GM18951 (cell line): ENCODE data around the gene DGKE.

ENCODE experiments used
- POLR2A ChIP-seq: IDR thresholded peaks from 4 replicates; pipeline ENCODE4 v1.6.1; 2011; ENCODE audit warnings: mild to moderate bottlenecking; ENCODE audit not compliant: insufficient read length, insufficient read depth; ENCODE audit errors: extremely low read depth
- in situ Hi-C: fragments of 300-500 bp; cut with MboI; formaldehyde crosslinking; loops from one replicate; pipeline ENCODE4 v1.12.0; 2022; ENCODE audit warnings: low sequenced_read_pairs, mixed read lengths, inconsistent platforms; ENCODE audit not compliant: unreplicated experiment

The DGKE gene

DNA sequence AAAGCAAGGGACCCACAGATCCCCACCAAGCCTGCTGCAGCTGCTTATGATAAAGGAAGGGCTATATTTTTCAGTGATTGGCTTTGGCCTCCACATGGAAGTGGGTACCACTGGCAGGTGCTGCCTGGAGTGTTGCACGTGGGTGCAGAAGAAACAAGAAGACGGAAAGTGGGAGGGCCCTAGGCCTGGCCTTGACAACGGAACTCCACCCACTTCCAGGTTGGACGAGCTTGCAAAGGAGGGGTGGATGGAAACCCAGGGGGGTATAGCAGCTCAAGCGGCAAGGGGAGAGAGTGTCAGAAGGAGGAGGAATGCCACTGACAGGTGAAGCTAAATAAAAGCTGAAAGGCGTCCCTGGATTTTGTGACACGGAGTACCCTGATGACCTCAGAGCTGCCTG lies 59.6 kb downstream of the DGKE start:
- TF ChIP-seq POLR2A, result no peak

DNA sequence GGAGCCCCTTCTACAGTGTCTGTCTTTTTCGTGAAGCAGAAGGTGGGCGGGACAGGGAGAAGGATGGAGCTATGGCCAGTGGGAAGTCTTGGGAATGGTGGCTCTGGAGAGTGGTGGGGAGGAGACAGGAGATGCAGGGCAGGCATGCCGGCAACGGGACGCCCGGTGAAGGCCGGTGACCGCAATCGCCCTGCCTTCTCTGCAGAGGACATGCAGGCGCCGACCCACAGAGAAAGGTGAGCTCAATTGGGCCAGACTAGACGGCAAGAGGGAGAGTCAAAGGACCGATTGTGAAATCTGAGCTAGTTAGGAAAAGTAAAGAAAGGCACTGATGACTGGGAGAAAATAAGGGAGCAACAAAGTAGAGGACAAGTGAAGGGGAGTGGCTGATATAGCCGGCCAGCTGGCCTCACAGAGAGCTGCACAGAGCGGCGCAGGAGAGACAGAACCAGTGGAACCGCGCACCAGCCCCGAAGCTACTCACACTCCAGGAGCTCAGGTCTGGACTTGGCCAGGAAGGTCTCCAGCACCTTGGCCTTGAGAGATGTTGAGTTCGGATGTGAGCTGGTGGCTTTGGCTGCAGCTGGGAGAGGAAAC lies 61.0 kb downstream of the DGKE start:
- in situ Hi-C loops, result no loop called here
- no peak for TF ChIP-seq POLR2A

More for the DNA sequence above, 59.6 kb downstream of the DGKE start:
- in situ Hi-C loops, result no loop called here

DNA sequence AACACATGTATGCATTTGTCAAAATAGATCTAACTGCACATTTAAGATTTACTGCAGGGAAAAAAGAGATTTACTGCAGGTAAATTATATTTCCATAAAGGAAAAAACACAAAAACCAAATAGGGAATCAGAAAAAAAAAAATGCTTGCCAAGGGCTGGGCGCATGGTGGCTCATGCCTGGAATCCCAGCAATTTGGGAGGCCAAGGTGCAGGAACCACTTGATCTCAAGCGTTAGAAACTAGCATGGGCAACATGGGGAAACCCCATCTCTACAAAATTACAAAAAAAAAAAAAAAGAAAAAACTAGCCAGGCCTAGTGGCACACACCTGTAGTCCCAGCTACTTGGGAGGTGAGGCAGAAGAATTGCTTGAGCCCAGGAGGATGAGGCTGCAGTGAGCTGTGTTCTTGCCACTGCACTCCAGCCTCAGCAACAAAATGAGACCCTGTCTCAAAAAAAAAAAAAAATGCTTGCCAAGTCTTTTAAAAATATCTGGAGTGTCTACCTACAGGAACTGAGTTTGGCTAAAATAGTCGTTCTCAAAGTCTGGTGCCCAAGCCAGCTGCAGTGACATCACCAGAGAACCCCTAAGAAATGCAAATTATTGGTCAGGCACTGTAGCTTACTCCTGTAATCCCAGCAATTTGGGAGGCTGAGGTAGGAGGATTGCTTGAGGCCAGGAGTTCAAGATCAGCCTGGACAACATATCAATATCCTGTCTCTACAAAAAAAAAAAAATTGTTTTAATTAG lies 62.4 kb downstream of the DGKE start:
- in situ Hi-C loops, result no loop called here
- no peak for TF ChIP-seq POLR2A

DNA sequence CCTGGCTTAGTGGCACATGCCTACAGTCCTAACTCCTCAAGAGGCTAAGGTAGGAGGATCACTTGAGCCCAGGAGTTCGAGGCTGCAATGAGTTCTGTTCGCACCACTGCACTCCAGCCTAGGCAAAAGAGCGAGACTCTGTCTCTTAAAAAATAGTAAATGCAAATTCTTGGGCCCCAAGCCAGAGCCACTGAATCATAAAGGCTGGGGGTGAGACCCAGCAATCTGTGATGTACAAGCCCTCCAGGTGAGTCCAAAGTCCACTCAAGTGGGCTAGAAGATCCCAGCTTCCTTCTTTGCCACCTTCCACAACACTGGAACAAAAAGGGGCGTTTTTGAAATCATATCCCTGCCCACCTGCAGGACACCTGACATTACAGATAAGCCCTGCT lies 63.0 kb downstream of the DGKE start:
- in situ Hi-C loops, result no loop called here
- TF ChIP-seq POLR2A, result no peak

DNA sequence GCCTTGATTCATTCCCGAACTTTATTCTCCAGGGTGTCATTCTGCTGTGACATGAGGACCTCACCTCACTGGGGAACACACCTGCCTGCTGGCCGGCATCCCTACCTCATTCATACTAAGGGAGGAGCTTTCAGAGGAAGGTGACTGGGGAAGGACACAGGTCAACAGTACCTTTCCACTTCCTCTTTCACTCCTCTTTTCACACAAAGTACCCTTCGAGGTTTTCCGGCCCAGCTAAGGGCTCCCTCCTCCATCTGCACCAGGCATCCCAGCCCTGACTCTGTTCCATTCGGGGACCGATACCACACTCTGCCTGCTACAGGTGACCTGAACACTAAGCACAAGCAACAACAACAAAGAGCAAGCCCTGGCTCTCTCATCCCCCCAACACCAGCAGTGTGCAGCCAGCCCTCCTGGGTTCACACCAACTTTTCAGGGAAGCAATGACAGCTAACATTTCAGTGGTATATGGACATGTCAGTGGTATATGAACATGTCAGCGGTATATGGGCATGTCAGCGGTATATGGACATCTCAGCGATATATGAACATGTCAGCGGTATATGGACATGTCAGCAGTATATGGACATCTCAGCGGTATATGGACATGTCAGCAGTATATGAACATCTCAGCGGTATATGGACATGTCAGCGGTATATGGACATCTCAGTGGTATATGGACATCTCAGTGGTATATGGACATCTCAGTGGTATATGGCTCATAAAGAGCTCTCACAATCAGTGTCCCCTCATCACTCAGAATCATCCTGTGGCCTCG lies 63.9 kb downstream of the DGKE start:
- in situ Hi-C loops, result no loop called here
- TF ChIP-seq POLR2A, result no peak

DNA sequence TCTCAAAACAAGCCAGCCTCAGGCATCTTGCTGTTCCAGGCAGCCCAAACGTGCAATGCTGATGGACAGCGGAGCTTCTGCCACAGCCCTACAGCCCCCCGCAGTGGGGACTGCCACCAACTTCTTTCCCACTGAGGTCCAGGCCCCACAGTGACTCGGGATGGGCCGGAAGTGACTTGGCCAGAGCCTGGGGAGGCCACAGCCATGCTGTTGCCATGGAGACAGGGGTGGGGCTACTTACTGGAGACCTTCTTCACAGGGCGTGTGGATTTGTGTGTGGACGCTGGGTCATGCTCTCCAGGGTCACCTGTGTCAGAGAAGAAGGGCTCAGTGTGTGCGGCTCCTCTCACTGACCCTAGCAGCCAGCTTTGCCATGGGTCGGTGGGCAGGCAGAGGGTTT lies 64.9 kb downstream of the DGKE start:
- in situ Hi-C loops, result no loop called here
- TF ChIP-seq POLR2A, result no peak

DNA sequence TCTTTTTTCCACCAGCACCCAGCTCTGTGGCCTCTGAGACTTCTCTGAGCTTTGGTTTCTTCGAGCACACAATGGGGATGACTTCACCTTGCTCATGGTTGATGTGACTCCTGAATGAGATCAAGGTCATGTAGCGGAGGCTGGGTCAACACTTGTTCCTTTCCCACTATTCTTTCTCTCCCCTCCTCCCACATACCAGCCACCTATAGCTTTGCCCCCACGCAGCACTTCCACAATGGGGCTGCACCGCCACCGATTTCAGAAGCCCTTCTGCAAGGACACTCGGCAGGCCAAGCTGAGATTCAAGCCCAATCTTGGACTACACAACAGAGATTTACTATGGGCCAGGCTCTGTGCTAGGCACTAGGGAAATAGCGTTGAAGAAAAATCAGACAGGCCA lies 65.5 kb downstream of the DGKE start:
- TF ChIP-seq POLR2A, result no peak
- in situ Hi-C loops, result no loop called here

DNA sequence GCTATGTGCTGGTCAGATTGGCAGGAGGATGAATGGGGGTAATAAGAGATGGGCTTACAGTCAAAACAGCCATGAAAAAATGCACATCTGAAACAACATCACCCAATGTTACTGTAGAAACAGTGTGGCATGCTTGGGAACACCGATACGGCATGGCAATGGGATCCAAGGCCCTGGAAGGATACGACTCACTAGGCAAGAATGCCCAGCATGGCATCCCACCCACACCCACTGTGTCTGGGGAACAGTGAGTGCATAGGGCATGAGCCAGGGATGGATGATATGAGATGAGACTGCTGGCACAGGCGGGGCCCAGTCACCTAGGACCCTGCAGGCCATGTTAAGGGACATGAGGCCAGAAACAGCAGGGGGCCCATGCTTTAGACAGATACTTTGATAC lies 68.4 kb downstream of the DGKE start:
- TF ChIP-seq POLR2A, result no peak
- in situ Hi-C loops, result no loop called here

DNA sequence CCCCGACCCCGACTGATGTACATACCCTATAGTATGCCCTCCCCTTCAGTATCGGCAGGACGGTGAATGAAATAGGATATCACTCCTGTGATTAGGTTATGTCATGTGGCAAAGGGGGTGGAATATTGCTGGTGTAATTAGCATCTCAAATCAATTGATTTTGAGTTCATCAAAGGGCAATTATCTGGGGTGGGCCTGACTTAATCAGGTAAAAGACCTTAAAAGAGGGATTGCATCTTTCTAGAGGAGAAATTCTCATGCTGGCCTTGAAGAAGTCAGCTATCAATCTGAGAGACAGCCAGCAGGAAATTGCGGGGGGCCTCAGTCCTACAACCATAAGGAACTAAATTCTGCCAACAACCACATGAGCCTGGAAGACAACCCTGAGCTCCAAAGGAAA lies 69.6 kb downstream of the DGKE start:
- in situ Hi-C loops, result no loop called here
- TF ChIP-seq POLR2A, result no peak

DNA sequence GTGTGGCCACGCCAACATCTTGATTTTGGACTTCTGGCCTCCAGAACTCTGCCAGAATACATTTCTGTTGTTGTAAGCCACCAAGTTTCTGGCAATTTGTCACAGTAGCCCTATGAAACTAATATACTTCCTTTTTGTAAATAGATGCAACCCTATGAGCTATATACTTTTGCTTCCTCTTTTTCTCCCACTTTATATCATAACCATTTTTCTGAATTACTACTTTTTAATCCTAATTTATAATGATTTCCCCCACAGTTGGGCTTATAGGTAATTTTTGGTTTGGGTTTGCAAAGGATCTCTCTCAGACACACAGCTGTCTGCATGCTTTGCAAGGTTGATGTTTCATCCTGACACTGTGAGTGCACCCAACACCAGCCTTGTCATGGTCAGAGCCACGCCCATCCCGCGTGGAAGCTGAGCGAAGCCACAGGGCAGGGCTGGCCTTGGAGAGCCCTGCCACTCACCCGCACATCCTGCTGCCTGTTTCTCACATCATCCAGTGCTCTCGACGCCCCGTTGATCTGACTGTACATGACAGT lies 74.1 kb downstream of the DGKE start:
- in situ Hi-C loops, result no loop called here
- TF ChIP-seq POLR2A, result no peak

DNA sequence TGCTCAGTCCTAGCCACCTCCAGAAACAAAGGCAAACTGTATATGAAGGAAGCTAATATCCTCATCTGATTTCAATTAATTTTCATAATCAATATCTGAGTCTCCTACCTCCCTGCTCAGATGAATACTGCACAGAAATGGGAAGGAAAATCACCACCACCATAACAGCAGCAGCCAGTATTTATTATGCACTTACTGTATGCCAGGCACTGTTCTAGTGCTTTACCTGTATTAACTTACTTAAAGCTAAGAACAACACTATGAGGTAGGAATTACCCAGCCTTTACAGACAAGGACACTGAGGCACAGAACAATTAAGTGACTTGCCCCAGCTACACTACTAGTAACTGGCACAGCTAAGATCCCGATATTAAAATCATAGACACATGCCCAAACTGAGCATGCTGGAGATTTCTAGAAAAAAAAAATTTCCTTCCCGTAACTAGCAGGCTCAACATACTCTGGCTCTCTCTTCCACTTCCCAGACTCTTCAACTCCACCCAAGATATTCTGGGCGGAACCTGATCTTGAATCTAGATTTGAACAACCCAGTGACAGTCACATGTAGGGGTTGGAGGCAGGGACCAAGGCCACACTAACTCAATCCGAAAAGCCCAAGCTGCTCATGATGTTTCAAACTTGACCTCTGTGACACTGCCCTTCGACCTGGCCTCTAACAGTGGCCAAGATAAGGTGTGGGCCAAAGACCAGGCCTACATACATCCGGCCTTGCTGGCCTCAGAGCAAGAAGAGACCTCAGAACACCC lies 76.0 kb downstream of the DGKE start:
- in situ Hi-C loops, result no loop called here
- no peak for TF ChIP-seq POLR2A

DNA sequence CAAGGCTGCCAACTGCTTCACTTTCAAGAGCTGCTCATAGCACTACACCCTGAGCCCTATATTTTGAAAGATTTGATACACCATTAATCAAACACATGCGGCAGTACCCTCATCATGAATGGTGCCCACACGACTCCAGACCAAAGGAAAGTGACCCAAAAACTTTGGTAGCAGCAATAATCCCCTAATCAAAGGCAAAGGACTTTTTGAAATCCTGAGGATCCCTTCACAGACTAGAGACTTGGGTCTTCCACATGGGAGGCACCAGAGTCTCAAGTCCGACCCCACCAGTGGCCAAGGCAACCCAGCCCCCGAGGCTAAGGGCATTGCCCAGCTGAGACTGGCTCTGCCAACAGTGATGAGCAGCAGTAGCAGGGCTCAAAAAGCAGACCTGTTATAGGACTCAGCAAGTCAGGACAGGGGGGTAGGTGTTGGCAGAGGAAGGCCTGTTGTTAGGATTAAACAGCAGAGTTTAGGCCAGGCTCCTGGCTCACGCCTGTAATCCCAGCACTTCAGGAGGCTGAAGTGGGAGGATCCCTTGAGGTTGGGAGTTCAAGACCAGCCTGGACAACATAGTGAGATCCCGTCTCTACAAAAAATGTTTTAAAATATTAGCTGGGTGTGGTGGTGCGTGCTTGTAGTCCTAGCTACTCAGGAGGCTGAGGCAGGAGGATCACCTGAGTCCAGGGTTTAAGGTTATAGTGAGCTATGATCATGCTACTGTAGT lies 76.7 kb downstream of the DGKE start:
- in situ Hi-C loops, result no loop called here
- no peak for TF ChIP-seq POLR2A
